MV-4-11 (cell line): ENCODE results near the gene ATP6V1B1.

Experiments used
- DNase-seq: peaks from one replicate; lab custom pipeline; 2025; lab: John Stamatoyannopoulos, UW

ATP6V1B1 gene

DNA sequence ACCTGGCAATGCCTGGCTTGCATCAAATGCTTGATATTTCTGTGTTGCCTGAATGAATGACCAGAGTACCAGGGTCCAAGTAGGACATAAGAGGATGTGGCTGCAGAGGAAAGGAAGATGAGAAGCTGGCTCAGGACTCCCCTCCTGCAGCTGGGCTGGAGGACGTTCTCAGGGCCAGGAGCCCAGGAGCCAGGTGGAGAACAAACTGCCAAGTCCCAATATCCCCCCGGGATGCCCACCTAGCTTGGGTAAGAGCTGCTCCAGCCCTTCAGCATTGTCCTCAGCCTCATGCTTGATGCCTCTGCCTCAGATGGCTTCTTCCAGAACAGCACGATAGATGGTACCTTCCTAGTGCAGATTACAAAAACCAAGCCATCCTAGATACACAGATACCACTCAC, 8.6 kb upstream of the ATP6V1B1 start:
- DNase-seq = no peak

GRCh38 chr2:70927641-70928040, 8.1 kb upstream of the ATP6V1B1 start:
- DNase-seq = no peak

DNA sequence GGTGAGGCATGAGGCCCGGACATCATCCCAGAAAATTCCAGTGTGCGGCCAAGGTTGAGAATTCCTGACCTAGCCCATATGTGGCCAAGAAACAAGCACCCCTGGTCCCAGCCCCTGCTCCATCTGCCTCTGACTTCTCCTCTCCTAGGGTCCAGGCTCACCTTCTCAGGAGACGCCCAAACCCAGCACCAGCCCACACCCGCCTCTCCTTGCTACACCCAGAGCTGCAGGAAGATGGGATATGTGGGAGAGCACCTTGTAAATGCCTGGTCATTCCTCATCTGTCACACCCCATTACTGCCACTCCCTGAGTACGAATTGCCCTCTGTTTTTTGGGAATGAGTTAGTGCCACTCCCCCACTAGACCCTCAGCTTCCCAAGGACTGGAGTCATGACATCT, 7.3 kb upstream of the ATP6V1B1 start:
- no peak for DNase-seq

GRCh38 chr2:70930371-70931329, 5.0 kb upstream of the ATP6V1B1 start:
- peak; percentile 7 for DNase-seq

DNA sequence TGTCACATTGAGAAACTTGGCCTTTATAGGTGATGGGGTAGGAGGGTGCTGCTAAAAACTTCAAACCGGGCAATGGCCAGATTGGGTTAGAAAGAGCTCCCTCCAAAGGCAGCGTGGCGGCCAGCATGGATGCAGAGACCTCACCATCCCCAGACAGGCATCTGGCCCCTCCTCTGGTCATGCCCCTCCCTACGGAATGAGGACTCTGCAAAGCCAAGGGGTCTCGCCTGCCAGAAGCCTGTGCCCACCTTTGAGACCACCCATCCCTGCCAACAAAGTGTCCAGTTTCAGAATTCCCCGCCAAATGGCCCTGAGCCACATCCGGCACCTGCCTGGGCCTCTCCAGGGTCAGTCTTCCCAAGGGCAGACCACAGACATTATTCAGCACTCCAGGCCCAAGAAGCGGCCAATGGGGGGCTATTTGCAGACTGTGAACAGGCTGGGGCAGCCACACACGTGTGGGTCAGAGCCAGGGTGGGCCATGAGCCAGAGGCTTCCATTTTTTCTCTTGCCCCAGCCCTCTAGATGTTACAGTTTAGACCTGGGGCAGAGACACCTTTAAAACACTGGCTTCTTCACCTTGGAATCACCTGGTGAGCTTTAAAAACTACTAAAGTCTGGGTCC, 4.2 kb upstream of the ATP6V1B1 start:
- no peak for DNase-seq

DNA sequence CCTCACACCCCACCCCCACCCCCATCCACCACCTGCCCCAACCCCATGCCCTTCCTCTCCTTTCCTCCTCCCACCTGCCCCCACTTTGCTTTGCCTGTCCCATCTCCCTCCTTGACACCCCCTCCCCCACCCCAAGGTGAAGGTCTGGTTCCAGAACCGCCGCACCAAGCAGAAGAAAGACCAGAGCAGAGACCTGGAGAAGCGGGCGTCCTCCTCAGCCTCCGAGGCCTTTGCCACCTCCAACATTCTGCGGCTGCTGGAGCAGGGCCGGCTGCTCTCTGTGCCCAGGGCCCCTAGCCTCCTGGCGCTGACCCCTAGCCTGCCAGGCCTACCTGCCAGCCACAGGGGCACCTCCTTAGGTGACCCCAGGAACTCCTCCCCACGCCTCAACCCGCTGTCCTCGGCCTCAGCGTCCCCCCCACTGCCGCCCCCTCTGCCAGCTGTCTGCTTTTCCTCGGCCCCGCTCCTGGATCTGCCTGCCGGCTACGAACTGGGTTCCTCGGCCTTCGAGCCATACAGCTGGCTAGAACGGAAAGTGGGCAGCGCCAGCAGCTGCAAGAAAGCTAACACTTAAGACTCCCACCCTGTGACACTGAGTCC, 3.0 kb upstream of the ATP6V1B1 start:
- DNase-seq = no peak

DNA sequence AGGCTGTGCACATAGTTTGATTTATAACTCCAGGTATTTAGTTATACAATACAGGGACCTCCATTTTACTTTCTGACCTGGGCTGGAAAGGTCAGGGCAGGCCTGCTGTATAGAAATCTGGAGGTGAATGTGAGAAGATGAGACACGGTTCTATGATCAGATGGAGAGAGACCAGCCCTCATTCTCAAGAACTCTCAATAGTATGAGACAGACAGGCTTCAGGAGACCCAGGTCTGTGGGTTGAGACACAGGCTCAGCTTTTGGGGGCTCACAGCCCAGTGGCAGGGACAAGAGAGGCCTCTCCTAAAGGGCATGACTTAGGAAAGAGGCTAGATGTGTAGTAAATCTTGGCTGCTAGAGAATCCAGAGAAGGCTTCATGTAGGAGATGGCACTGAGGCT, 719 bp upstream of the ATP6V1B1 start:
- no peak for DNase-seq

DNA sequence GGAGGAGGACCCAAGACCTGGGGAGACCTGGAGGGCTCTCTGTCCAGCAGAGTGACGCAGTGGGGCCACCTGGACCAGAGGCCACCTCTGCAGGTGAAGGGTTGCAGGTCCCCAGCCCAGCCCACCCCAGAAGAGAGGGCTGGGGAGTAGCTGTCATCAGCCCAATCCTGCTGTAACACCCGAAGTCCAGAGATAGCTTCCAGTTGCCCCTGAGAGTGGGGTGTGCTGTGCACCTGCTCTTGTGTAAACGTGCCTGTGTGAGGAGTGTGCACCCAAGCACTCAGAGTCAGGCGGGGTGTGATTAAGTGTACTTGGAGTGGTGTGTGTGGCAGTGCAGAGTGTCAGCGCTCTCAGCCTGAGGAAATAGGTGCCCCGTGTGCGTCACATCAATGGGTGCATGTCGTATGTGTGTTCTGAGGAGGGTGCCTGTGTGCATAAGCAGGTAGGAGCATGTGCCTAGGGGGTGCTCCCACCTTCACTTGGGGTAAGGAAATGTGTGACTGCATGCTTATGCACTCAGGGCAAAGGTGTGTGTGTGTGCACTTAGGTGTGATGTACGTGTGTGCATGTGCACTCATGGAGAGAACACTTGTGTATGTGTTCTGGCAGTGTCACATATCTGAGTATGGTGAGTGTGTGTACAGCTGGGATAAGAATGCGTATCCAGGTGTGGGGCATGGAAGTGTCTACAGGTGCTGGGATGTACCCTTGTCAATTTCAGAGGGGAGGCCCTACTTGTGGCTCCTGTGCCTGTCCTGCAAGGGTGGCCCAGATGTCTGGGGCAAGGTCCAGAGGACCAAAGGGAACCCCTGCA, 672 bp downstream of the ATP6V1B1 start:
- no peak for DNase-seq

GRCh38 chr2:70936979-70937811, 1.5 kb downstream of the ATP6V1B1 start:
- peak; percentile 22 for DNase-seq

DNA sequence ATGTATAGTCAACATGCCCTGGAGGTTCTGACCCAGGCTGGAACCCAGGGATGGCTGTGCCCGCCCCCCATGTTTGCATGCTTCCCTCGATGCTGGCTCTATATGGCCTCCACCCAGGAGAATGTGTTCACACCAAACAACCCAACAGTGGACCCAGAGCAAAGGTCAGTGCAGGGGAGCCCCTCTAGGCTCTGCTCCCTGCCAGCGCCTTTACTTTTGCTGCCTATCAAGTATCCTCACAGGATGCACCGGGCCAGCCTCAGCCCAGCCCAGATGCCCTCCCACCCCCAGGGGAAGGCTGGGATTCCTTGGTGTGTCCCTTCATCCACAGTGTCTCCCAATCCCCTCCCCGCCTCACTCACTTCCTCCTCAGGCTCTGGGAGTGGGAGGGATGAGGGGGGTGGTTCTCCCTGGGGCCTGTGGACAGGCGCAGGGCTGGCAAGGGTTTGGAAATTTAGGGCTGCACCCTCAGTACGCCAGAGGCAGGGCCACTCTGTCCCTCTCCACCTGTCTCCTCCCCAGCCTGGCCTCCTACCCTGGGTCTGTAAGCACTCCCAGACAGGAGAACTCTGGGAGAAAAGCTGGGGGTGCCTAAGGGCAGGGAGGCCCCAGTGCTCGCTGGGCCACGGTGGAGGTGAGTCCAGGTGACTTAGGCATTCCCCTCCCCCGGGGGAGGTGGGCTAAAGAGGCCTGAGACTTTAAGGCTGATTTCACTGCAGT, 2.3 kb downstream of the ATP6V1B1 start:
- DNase-seq = no peak

- DNase-seq = no peak
These were observed 2.9 kb downstream of the ATP6V1B1 start for GRCh38 chr2:70938586-70938950.

GRCh38 chr2:70939001-70939838, 3.5 kb downstream of the ATP6V1B1 start:
- no peak for DNase-seq

DNA sequence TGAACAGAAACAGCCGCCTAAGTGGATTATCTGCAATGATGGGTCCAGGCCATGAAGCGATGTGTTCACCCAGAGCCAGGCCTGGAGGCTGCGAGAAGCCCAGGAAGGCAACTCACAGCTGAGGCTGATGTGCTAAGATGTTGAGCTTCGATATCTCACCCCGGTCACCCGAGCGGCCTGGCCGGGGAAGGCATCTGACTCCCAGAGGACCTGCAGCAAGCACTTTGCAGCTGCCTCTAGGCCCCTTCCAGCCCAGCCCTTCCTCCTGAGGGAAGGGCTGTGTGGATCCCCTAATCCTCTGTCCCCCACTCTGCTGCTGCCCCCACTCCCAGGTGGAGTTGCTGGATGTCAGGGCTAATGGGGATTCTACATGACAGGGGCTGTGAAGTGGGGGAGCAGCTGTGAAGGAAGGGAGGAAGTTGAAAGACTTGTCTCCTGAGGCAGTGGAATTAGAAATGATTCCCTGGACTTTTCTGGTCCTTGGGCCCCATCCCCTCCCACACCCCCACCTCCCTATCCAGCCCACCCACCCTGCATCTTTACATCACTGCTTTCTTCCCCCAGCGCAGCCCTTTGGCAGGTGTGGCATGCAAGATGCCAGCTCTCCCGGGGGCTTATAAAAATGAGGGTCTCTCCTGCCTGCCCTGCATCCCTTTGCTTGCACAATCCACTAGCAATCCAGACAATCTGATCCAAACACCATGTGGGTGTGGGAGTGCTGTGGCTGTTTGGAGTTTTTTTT, 4.3 kb downstream of the ATP6V1B1 start:
- DNase-seq = no peak

GRCh38 chr2:70941186-70941585, 5.5 kb downstream of the ATP6V1B1 start:
- DNase-seq = no peak

DNA sequence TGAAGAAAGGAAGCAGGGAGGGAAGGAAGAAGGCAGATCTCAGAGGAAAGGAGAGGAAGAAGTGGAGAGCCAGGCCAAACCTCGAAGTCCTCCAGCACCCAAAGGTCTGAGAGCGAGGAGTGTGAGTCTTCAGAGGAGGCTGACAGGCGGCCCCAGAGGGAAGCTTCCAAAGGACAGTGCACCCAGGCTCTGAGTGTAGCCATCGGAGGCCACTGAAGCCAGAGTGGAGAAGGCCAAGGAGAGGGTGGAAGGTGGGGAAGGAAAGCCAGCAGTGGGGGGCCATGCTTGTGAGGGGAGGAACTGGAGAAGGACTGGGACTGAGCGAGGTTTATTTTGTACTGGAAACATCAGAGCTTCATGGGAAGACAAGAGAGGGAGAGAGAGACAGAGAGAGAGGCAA, 6.0 kb downstream of the ATP6V1B1 start:
- DNase-seq = no peak

DNA sequence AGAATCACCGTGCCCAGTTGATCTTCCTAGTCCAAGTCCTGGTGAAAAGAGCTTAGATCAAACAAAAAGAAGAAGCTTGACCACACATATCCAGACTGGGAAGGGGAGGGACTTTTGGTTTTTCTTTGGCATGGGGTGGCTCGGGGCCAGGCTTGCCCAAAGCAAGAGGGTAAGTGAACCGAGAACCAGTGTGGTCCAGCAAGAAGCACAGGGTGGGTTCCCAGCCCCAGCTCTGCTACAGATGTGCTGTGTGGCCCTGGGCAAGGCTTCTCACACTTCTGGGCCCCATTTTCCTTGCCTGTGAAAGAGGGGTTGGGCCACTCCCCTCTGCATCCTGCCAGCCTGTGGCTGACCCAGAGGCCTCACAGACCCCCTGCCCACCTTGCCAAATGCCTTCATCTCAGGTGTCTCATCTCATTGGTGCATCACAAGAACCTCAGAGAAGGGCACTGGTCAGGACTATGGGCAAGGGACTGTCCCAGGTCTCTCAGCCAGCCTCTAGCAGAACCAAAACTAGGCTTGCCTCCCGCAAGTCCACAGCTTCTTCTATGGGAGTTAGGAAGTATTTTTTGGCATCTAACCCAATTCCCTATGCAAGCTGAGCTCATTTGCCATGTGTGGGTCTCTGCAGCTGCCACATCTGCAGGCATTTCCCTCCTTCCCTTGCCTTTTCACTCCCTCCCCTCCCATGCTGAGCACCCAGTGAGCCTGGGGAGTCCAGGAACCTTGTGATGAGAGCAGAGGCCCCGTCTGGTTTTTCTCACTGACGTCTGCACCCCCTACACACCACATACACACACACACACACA, 6.9 kb downstream of the ATP6V1B1 start:
- DNase-seq = no peak

DNA sequence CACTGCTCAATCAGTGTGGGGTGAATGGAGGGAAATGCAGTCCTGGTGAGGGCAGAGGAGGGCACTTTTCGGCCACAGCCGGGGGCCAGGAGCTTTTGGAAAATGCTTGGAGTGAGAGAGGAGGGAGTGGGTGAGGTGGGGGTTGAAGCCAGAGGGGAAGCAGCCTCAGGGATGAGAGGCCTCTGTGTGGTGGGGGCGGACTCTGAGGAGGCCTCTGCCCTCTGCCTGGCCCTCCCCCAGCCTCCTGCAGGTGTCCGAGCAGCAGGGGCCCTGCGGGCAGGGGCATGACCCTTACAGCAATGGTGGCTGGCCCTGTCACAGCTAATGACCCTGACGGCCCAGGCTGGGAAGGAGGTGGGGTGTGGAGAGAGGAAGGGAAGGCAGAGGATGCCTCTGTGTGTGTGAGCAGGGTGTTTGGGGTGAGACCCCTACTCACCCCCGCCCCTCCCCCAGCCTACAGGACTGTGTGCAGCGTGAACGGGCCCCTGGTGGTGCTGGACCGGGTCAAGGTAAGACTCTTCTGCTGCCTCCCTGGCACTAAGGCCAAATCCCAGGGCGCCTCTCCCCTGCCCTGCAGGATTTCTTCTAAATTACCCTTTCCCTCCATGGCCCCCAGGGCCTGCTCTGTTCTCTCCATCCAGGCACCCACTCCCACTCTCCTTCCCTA, 7.6 kb downstream of the ATP6V1B1 start:
- no peak for DNase-seq
